Renal cortical epithelial cell (primary cell): ENCODE data around the gene TMEM165. TPM values are rescaled to one million over a fixed set of nuclear protein-coding genes. Genes with fewer than 3 reads are reported as not detected.

Source experiments
- DNase-seq: peaks from one replicate; pipeline ENCODE4 v3.0.0-alpha.2; 2011; ENCODE audit warnings: low read depth
- total RNA-seq: library from RNA; depleted of rRNA; stranded (reverse); fragments of >200 nt; gene quantifications from 2 replicates; pipeline ENCODE4 v1.2.3, GENCODE V29; 2014

Gene TMEM165
- total RNA-seq, 1 donor from 2014 or later = 188 TPM

GRCh38 chr4:55367084-55367722, 28.6 kb upstream of the TMEM165 start:
- no peak for DNase-seq

- no peak for DNase-seq
Measured at GRCh38 chr4:55369968-55370367, 25.8 kb upstream of the TMEM165 start.

DNA sequence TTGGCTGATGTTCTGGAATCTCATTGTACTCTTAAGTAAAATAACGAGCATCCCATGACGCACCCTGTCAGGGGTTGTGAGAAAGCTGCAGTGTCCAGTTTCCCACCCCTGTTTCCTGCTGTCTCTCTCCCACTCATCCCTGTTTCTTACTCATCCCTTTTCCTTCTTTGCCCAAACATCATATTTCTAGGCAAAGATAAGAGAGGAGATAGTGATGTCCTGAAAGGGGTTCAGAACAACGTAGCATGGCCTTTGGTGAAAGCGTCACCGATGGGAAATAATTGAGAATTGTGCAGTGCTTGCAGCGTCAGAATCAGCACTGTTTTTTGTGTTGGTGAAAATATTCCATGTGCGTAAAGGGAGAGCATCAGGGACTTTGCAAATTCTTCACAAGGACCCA, 23.5 kb upstream of the TMEM165 start:
- no peak for DNase-seq

DNA sequence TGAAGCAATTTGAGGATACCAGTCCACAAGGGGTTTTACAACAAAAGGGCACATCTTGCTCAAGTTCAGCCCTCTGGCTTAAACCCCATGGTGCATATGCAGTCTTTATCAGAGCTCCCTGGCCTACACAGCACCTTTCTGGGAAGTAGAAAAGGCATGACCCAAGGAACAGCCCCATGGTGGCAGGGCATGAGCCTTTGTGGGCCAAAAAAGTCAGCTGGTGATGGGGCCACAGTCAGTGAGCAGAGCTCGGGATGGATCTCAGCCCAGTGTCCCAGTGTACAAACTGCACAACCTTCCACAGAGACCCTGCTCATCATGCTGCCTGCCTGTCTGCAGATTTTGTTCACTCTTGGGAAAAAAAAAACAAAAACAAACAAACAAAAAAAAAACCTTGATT, 22.3 kb upstream of the TMEM165 start:
- no peak for DNase-seq

DNA sequence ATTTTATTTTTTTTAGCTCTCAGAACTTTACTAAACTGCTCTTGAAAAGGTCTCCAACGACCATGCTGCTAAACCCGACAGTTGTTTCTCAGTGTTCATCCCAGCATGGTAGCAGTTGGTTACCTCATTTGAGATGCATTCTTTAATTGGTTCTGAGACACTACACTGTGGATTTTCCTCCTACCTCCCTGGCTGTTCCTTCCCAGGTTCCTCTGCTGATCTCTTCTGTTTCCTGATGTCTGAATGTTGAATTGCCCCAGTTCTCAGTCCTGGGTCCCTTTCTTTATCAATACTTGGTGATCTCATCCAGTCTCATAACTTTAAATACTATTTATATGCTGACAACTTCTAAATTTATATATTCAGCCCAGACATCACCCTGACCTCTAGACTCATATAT, 19.1 kb upstream of the TMEM165 start:
- DNase-seq = no peak

DNA sequence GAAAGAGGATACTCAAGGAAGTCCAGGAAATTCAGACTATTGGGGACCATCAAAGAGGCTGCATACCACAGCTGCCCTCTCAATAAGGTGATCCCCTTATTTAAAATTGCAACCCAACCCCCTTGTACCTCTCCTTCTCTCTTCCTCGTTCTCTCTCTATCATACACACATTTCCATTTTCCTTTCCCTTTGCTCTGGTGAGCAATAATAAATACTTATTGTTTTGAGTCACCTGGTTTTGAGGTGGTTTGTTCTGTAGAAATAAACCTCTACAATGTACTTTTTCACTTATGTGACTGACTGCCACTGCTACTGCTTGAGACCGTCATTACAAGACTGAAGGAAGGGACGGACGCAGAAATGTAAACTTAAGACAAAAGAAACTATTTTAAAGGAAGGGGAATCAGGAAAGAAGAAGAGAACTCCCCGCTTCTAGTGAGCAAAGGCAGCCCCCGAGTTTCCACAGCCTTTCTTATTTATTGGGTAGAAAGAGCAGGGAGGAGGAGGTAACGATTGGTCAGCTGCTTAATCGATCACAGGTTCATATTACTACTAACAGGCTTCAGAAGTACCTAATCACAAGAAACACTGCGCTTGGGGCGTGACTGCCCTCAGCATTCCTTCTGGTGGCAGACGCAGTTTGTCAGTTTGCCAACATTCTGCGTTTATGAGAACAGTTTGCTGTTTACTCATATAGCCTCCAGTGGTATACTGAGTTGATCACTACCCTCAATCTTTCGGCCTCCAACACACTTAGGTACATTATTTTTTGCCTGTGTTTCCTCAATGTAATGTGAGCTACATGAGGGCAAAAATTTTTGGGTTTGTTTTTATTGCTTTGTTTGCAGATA, 16.9 kb upstream of the TMEM165 start:
- DNase-seq = peak; percentile 78

- DNase-seq = no peak
Measured at GRCh38 chr4:55380576-55380975, 15.2 kb upstream of the TMEM165 start.

GRCh38 chr4:55381502-55381901, 14.3 kb upstream of the TMEM165 start:
- DNase-seq = no peak

DNA sequence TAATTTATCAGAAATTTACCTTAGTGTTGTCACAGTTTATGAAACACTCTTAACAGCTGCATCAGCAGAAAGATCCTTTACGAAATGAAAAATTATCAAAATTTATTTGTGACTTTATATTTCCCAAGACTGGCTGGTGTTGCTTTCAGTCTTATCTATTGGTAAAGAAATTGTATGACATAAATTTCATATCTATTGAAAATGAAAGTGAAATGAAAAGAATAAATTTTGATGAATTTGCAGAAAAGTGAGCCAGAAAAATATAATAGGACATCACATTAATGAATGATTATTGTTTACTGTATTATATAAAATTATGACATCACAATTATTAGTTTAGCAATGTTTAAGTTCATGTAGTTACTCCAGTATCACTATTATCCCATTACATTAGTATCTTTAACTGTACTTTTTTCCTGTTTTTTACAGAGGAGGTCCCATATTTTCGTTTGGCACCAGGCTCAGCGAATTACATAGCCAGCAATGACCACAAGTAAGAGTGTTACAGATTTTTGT, 13.2 kb upstream of the TMEM165 start:
- DNase-seq = no peak

DNA sequence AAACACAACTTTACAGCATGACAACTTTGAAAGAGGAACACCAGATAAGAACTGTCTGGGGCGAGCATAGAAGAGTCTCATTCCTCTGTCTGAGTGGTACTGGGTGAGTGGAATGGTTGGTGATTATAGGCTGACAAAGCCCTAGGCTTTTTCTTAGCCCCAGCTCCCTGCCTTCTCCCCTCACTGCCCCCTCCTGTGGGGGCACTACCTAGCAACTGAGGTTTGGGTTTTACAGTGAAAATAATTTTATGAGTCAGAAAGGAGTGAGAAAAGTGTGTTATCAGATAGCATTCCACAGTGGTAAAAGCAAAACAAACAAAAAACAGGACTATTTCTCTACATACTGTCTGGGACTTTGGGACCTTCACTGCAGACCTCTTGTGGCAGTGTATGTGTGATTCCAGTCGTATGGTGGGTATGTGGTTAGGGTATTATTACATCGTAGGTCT, 10.5 kb upstream of the TMEM165 start:
- no peak for DNase-seq

- no peak for DNase-seq
Measured at GRCh38 chr4:55386073-55386472, 9.7 kb upstream of the TMEM165 start.

DNA sequence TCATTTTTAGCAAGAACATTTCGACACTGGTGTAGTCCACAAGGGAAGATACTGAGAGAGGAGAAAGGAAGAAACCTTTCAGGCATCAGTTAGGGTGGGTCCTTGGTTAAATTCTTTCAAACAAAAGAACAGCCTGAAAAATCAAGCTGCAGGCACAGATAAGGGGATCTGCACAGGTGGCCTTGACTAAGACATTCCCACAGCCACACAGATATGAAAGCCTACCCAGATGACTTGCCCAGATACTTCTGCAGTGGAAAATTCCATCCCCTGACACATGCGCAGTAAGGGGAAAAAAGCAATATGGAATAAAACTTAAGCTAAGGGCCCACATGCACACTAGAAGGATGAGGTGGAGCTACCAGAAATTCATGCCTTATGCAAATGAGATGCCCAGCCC, 8.9 kb upstream of the TMEM165 start:
- no peak for DNase-seq

DNA sequence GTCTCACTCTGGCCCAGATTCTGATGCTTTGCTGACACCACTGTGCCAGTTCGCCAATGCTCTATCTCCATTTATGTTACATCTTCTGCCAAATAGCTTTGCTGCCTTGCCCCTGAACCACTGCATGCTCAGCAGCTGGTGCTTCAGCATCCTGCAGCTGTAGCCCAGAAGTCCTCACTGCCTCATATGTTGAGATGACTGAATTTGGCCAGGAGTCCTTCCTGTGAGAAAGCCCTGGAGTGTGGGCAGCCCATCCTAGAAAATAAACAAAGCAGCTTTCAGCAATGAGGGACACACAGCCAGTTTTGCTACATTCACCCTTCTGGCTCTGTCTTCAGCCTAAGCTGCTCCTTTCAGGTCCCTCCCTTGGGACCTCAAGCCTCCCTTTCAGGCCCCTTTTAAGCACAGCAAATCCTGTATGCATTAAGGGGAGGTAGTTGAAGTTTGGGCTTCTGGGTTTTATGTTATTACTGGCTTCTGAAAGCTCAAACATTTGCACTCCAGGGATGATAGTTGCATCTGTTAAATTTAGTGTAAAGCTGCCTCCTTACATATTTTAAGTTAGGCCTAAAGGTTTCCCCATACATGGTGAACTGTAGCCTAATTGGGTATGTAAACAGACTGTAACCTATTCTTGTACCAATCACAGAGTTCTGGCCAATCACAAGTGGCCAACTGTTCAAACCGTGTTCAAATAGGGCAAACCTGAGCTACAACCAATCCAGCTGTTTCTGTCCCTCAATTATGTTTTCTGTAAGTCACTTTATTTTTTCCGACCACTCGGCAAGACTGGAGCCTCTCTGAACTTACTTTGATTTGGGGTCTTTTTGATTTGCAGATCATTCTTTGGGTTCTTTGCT, 2.1 kb upstream of the TMEM165 start:
- DNase-seq = no peak

- no peak for DNase-seq
Measured at GRCh38 chr4:55395218-55395528, 584 bp upstream of the TMEM165 start.

GRCh38 chr4:55396308-55397125, 760 bp downstream of the TMEM165 start:
- no peak for DNase-seq

- DNase-seq = no peak
Measured at GRCh38 chr4:55397126-55397436, 1.3 kb downstream of the TMEM165 start.

DNA sequence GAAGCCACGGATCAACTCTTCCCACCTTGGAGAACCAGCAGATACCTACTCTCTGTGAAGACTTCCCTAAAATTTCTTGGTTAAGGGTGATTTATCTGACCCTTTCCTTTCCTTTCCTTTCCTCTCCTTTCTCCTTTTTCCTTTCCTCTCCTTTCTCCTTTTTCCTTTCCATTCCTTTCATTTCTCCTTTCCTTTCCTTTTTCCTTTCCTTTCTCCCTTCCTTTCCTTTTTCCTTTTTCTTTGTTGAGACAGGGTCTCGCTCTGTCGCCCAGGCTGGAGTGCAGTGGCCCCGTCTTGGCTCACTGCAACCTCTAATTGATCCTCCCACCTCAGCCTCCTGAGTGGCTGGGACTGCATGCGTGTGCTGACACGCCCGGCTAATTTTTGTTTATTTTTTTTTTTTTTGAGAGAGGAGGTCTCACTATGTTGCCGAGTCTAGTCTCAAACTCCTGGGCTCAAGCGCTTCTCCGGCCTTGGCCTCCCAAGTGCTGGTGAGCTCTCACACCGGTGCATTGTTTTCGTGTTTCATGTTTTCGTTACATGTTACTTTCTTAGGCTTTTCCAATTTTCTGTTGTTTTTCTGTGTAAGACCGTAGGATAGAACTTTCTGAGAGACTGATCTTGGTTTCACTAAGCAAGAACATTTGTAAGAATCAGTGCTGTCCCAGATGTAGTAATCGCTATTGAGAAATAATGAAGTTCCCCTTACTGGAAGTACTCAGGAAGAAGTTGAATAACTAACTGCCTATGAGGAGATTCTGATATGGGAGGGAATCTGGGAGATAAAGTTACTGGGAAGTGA, 2.0 kb downstream of the TMEM165 start:
- DNase-seq = peak; percentile 92

- peak; percentile 54 for DNase-seq
Measured at GRCh38 chr4:55398461-55398860, 2.7 kb downstream of the TMEM165 start.

DNA sequence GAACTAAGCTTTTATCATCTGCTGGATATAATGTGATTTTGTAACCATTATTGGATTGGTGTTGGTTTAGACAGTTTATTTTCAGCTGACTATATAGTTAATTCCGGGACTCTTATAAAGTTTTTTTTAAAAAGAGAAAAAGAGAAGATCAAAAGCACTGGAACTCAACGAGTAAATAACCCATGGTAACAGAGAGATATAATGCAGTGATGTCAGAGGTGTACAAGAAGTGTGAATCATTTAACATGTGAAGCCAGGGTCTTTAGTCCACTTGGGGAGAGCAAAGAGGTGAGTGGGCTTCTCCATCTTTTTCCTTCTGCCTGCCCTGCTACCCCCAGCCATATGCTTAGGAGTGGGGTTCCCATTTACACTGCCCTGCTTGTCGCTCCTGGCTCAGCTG, 3.2 kb downstream of the TMEM165 start:
- DNase-seq = peak; percentile 22

DNA sequence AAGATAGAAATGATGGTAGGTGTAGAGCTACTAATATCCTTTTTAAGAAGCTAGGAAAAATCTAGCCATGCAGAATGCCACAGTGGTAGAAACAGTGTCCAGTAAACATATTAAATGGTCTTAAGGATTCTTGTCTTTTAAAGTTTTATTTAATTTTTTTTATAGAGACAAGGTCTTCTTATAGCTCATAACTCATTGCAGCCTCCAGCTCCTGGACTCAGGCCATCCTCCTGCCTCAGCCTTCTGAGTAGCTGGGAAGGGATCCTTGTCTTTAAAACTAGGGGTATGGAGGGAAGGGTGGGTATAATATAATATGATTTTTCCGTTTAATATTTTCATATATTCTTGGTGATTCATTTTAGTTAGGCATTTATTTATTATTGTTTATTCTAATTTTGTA, 3.8 kb downstream of the TMEM165 start:
- DNase-seq = no peak

GRCh38 chr4:55405073-55405472, 9.3 kb downstream of the TMEM165 start:
- DNase-seq = no peak
